ENCODE data around the gene ZW10. TPM values are rescaled to one million over a fixed set of nuclear protein-coding genes. Genes with fewer than 3 reads are reported as not detected.
A peak's percentile ranks its signal among the peaks of the same experiment; 100 is the strongest.

Gene ZW10
- total and polyA plus RNA-seq, 2 of the 13 experiments (the other 11 are each of a cell fraction or from before 2014, with no cell fraction given): 5.8 to 31.3 TPM

DNA sequence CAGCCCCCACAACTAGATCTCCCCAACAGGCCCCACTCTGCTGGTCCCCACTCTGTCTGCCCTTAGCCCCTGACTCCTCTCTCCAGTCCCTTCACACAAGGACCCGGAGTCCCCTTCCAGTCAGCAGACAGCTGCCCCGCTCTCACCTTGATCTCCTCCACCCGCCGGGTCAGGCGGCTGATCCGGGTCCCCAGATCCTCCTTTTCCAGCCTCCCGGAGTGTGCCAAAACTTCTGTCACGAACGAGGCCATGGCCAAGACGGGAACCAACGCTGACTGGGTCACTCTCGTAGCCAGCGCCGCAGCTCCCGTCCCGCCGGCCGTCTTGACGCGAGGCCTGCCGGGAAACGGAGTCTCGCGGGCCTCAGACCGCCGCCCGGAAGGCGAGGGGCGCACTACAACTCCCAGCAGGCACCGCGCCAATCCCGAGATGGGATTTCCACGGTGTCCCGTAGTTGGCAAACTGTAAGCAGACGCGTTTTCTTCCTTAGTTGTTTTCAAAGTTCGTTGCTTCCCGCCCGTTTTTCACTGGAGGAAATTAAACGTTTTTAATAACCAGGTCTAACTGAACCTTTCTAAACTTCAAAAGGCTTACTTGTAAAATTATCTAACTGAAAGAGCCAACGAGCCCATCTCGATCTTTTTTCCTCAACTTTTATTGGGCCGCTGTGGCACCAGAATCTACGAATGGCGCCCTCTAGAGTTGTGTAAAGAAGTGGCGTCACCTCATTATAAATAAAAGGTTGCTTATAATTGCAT is at the start of gene ZW10 (continued):
- TF ChIP-seq, protein P1, sequence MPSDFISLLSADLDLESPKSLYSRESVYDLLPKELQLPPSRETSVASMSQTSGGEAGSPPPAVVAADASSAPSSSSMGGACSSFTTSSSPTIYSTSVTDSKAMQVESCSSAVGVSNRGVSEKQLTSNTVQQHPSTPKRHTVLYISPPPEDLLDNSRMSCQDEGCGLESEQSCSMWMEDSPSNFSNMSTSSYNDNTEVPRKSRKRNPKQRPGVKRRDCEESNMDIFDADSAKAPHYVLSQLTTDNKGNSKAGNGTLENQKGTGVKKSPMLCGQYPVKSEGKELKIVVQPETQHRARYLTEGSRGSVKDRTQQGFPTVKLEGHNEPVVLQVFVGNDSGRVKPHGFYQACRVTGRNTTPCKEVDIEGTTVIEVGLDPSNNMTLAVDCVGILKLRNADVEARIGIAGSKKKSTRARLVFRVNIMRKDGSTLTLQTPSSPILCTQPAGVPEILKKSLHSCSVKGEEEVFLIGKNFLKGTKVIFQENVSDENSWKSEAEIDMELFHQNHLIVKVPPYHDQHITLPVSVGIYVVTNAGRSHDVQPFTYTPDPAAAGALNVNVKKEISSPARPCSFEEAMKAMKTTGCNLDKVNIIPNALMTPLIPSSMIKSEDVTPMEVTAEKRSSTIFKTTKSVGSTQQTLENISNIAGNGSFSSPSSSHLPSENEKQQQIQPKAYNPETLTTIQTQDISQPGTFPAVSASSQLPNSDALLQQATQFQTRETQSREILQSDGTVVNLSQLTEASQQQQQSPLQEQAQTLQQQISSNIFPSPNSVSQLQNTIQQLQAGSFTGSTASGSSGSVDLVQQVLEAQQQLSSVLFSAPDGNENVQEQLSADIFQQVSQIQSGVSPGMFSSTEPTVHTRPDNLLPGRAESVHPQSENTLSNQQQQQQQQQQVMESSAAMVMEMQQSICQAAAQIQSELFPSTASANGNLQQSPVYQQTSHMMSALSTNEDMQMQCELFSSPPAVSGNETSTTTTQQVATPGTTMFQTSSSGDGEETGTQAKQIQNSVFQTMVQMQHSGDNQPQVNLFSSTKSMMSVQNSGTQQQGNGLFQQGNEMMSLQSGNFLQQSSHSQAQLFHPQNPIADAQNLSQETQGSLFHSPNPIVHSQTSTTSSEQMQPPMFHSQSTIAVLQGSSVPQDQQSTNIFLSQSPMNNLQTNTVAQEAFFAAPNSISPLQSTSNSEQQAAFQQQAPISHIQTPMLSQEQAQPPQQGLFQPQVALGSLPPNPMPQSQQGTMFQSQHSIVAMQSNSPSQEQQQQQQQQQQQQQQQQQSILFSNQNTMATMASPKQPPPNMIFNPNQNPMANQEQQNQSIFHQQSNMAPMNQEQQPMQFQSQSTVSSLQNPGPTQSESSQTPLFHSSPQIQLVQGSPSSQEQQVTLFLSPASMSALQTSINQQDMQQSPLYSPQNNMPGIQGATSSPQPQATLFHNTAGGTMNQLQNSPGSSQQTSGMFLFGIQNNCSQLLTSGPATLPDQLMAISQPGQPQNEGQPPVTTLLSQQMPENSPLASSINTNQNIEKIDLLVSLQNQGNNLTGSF (CRISPR knock-in tag; IDR thresholded peaks at IDR 0.05): 0 out of 2 replicates have a peak, but pooled peaks have one; percentile 31
- no peak for TF ChIP-seq ZBTB7B (CRISPR knock-in tag; IDR thresholded peaks at IDR 0.05)
- peak; percentile 46; the same call in 1 of the 2 replicates for TF ChIP-seq SIX4 (CRISPR knock-in tag; IDR thresholded peaks at IDR 0.05)
- peak; percentile 88 for TF ChIP-seq ZFY (CRISPR knock-in tag; IDR thresholded peaks at IDR 0.05)
- TF ChIP-seq, protein P2, sequence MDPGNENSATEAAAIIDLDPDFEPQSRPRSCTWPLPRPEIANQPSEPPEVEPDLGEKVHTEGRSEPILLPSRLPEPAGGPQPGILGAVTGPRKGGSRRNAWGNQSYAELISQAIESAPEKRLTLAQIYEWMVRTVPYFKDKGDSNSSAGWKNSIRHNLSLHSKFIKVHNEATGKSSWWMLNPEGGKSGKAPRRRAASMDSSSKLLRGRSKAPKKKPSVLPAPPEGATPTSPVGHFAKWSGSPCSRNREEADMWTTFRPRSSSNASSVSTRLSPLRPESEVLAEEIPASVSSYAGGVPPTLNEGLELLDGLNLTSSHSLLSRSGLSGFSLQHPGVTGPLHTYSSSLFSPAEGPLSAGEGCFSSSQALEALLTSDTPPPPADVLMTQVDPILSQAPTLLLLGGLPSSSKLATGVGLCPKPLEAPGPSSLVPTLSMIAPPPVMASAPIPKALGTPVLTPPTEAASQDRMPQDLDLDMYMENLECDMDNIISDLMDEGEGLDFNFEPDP (CRISPR knock-in tag; conservative IDR thresholded peaks at IDR 0.05): no peak
- no peak for TF ChIP-seq ZNF343 (CRISPR knock-in tag; IDR thresholded peaks at IDR 0.05)
- no peak; the same call in 1 of the 2 replicates for TF ChIP-seq NCOR1 (IDR thresholded peaks at IDR 0.05; ENCODE audit: borderline replicate concordance, low read length)
- TF ChIP-seq BRCA1 (CRISPR knock-in tag; IDR thresholded peaks at IDR 0.05): peak; percentile 85
- TF ChIP-seq ETV6 (CRISPR knock-in tag; conservative IDR thresholded peaks at IDR 0.05): no peak
- TF ChIP-seq GATAD2A (CRISPR knock-in tag; IDR thresholded peaks at IDR 0.05): peak; percentile 28; the same call in 1 of the 2 replicates
- no peak for TF ChIP-seq MEF2D (CRISPR knock-in tag; IDR thresholded peaks at IDR 0.05)
- TF ChIP-seq ONECUT2 (CRISPR knock-in tag; IDR thresholded peaks at IDR 0.05): no peak; the same call in 1 of the 2 replicates
- TF ChIP-seq ZNF629 (CRISPR knock-in tag; conservative IDR thresholded peaks at IDR 0.05): 0 out of 2 replicates have a peak, but pooled peaks have one; percentile 8
- no peak for TF ChIP-seq SRSF9 (IDR thresholded peaks at IDR 0.05; ENCODE audit: borderline replicate concordance, insufficient read depth, low read depth, low read length, poor library complexity, severe bottlenecking)
- TF ChIP-seq SALL1 (CRISPR knock-in tag; IDR thresholded peaks at IDR 0.05): peak; percentile 67; the same call in 1 of the 2 replicates
- TF ChIP-seq, protein P3, sequence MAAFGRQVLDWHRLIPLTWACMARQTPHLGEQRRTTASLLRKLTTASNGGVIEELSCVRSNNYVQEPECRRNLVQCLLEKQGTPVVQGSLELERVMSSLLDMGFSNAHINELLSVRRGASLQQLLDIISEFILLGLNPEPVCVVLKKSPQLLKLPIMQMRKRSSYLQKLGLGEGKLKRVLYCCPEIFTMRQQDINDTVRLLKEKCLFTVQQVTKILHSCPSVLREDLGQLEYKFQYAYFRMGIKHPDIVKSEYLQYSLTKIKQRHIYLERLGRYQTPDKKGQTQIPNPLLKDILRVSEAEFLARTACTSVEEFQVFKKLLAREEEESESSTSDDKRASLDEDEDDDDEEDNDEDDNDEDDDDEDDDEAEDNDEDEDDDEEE (CRISPR knock-in tag; IDR thresholded peaks at IDR 0.05): peak; percentile 86

Measured in HepG2 (cell line).